HL-60/S4 treated with retinoic acid at 250 ng/mL for 4 days and 3 days (cell line): ENCODE data around the gene RAB20.
"Not testable (repeated sequence)": the region's sequence is repeated elsewhere in the genome, so short reads cannot be mapped to it uniquely, and the experiment has no call there.

ENCODE experiments used
- in situ Hi-C: fragments of 300-500 bp; cut with MboI; formaldehyde crosslinking; loops from 2 replicates; pipeline ENCODE4 v1.7.0; 2022; ENCODE audit warnings: low sequenced_read_pairs

The RAB20 gene

GRCh38 chr13:110518226-110518525 is 43.3 kb downstream of the RAB20 start:
- in situ Hi-C loops, result no loop called here

GRCh38 chr13:110517505-110518225 is 43.9 kb downstream of the RAB20 start:
- in situ Hi-C loops, result no loop called here

- in situ Hi-C loops, result no loop called here
Measured at GRCh38 chr13:110516500-110516899, 45.0 kb downstream of the RAB20 start.

- in situ Hi-C loops, result no loop called here
Measured at GRCh38 chr13:110512198-110512740, 49.3 kb downstream of the RAB20 start.

- in situ Hi-C loops, result no loop called here
Measured at GRCh38 chr13:110511509-110512181, 49.9 kb downstream of the RAB20 start.

- in situ Hi-C loops, result no loop called here
Measured at GRCh38 chr13:110509971-110510786, 51.3 kb downstream of the RAB20 start.

- in situ Hi-C loops, result no loop called here
Measured at GRCh38 chr13:110509478-110509926, 52.0 kb downstream of the RAB20 start.

- in situ Hi-C loops, result no loop called here
Measured at GRCh38 chr13:110507678-110508381, 53.7 kb downstream of the RAB20 start.

- in situ Hi-C loops, result no loop called here
Measured at GRCh38 chr13:110506859-110507566, 54.5 kb downstream of the RAB20 start.

- in situ Hi-C loops, result no loop called here
Measured at GRCh38 chr13:110506396-110506795, 55.1 kb downstream of the RAB20 start.

- in situ Hi-C loops, result no loop called here
Measured at GRCh38 chr13:110505594-110505993, 55.9 kb downstream of the RAB20 start.

GRCh38 chr13:110503979-110504499 is 57.5 kb downstream of the RAB20 start:
- in situ Hi-C loops, result no loop called here

GRCh38 chr13:110503037-110503901 is 58.3 kb downstream of the RAB20 start:
- in situ Hi-C loops, result no loop called here

- in situ Hi-C loops, result no loop called here
Measured at GRCh38 chr13:110501188-110501587, 60.3 kb downstream of the RAB20 start.

GRCh38 chr13:110500341-110500740 is 61.2 kb downstream of the RAB20 start:
- in situ Hi-C loops, result no loop called here

GRCh38 chr13:110499621-110500281 is 61.8 kb downstream of the RAB20 start:
- in situ Hi-C loops, result no loop called here

GRCh38 chr13:110498765-110499164 is 62.8 kb downstream of the RAB20 start:
- in situ Hi-C loops, result no loop called here

- in situ Hi-C loops, result no loop called here
Measured at GRCh38 chr13:110498327-110498726, 63.2 kb downstream of the RAB20 start.

GRCh38 chr13:110497896-110498295 is 63.6 kb downstream of the RAB20 start:
- in situ Hi-C loops, result not testable (repeated sequence)
